ENCODE measurements around the gene PTRH1.
"Not testable (repeated sequence)": the region's sequence is repeated elsewhere in the genome, so short reads cannot be mapped to it uniquely, and the experiment has no call there.

PTRH1 gene

GRCh38 chr9:127715470-127716337 lies at the start of gene PTRH1, which contains the start of gene TTC16:
Gene PTRH1, minus strand, starts transcription at chr9:127715663. Its CDS starts 24 bp downstream, at chr9:127715639.
Gene TTC16, plus strand, starts transcription at chr9:127716079. Its CDS starts 67 bp downstream, at chr9:127716146.
- DNase-seq (ENCODE audit: low spot score), result peak; percentile 99

- DNase-seq (ENCODE audit: low spot score), result peak; percentile 51
Measured at GRCh38 chr9:127763918-127764384, 48.5 kb upstream of the PTRH1 start.

GRCh38 chr9:127762111-127762676 lies 46.7 kb upstream of the PTRH1 start:
- DNase-seq (ENCODE audit: low spot score), result no peak

- no peak for DNase-seq (ENCODE audit: low spot score)
Measured at GRCh38 chr9:127761491-127761956, 46.1 kb upstream of the PTRH1 start.

- DNase-seq (ENCODE audit: low spot score), result no peak
Measured at GRCh38 chr9:127761061-127761460, 45.6 kb upstream of the PTRH1 start.

- DNase-seq (ENCODE audit: low spot score), result no peak
Measured at GRCh38 chr9:127758843-127759242, 43.4 kb upstream of the PTRH1 start.

GRCh38 chr9:127756776-127757175 lies 41.3 kb upstream of the PTRH1 start:
- not testable (repeated sequence) for DNase-seq (ENCODE audit: low spot score)

- DNase-seq (ENCODE audit: low spot score), result no peak
Measured at GRCh38 chr9:127756233-127756632, 40.8 kb upstream of the PTRH1 start.

- no peak for DNase-seq (ENCODE audit: low spot score)
Measured at GRCh38 chr9:127755061-127756060, 39.9 kb upstream of the PTRH1 start.

GRCh38 chr9:127754099-127755060 lies 38.9 kb upstream of the PTRH1 start:
- no peak for DNase-seq (ENCODE audit: low spot score)

GRCh38 chr9:127753622-127754021 lies 38.2 kb upstream of the PTRH1 start:
- DNase-seq (ENCODE audit: low spot score), result no peak

GRCh38 chr9:127753148-127753547 lies 37.7 kb upstream of the PTRH1 start:
- no peak for DNase-seq (ENCODE audit: low spot score)

GRCh38 chr9:127751269-127752054 lies 36.0 kb upstream of the PTRH1 start:
- peak; percentile 55 for DNase-seq (ENCODE audit: low spot score)

- no peak for DNase-seq (ENCODE audit: low spot score)
Measured at GRCh38 chr9:127749090-127749787, 33.8 kb upstream of the PTRH1 start.

- DNase-seq (ENCODE audit: low spot score), result no peak
Measured at GRCh38 chr9:127746959-127747569, 31.6 kb upstream of the PTRH1 start.

- DNase-seq (ENCODE audit: low spot score), result no peak
Measured at GRCh38 chr9:127744398-127745110, 29.1 kb upstream of the PTRH1 start.

GRCh38 chr9:127742435-127743088 lies 27.1 kb upstream of the PTRH1 start:
- no peak for DNase-seq (ENCODE audit: low spot score)
